ENCODE data around the gene SLC9A9.
"Not testable (repeated sequence)": the region's sequence is repeated elsewhere in the genome, so short reads cannot be mapped to it uniquely, and the experiment has no call there.

The SLC9A9 gene

GRCh38 chr3:143551761-143552160 is 296.5 kb downstream of the SLC9A9 start:
- DNase-seq (ENCODE audit: low spot score), result no peak

GRCh38 chr3:143548861-143549497 is 299.3 kb downstream of the SLC9A9 start:
- no peak for DNase-seq (ENCODE audit: low spot score)

GRCh38 chr3:143548393-143548792 is 299.9 kb downstream of the SLC9A9 start:
- DNase-seq (ENCODE audit: low spot score), result no peak

- DNase-seq (ENCODE audit: low spot score), result no peak
These were observed 309.7 kb downstream of the SLC9A9 start for GRCh38 chr3:143538577-143538981.

GRCh38 chr3:143538061-143538460 is 310.2 kb downstream of the SLC9A9 start:
- DNase-seq (ENCODE audit: low spot score), result no peak

GRCh38 chr3:143536817-143537535 is 311.3 kb downstream of the SLC9A9 start:
- no peak for DNase-seq (ENCODE audit: low spot score)

GRCh38 chr3:143535994-143536784 is 312.1 kb downstream of the SLC9A9 start:
- DNase-seq (ENCODE audit: low spot score), result peak; percentile 50

- DNase-seq (ENCODE audit: low spot score), result no peak
These were observed 314.9 kb downstream of the SLC9A9 start for GRCh38 chr3:143533391-143533790.

GRCh38 chr3:143532091-143532490 is 316.2 kb downstream of the SLC9A9 start:
- no peak for DNase-seq (ENCODE audit: low spot score)

- DNase-seq (ENCODE audit: low spot score), result no peak
These were observed 317.2 kb downstream of the SLC9A9 start for GRCh38 chr3:143531101-143531500.

GRCh38 chr3:143529798-143530197 is 318.5 kb downstream of the SLC9A9 start:
- no peak for DNase-seq (ENCODE audit: low spot score)

- DNase-seq (ENCODE audit: low spot score), result no peak
These were observed 319.2 kb downstream of the SLC9A9 start for GRCh38 chr3:143529018-143529478.

- no peak for DNase-seq (ENCODE audit: low spot score)
These were observed 322.2 kb downstream of the SLC9A9 start for GRCh38 chr3:143526011-143526545.

- no peak for DNase-seq (ENCODE audit: low spot score)
These were observed 322.9 kb downstream of the SLC9A9 start for GRCh38 chr3:143525408-143525807.

GRCh38 chr3:143521803-143522202 is 326.5 kb downstream of the SLC9A9 start:
- no peak for DNase-seq (ENCODE audit: low spot score)

GRCh38 chr3:143517131-143517530 is 331.1 kb downstream of the SLC9A9 start:
- not testable (repeated sequence) for DNase-seq (ENCODE audit: low spot score)

- DNase-seq (ENCODE audit: low spot score), result no peak
These were observed 333.4 kb downstream of the SLC9A9 start for GRCh38 chr3:143514874-143515273.

GRCh38 chr3:143514109-143514508 is 334.2 kb downstream of the SLC9A9 start:
- no peak for DNase-seq (ENCODE audit: low spot score)

GRCh38 chr3:143511174-143511879 is 336.9 kb downstream of the SLC9A9 start:
- no peak for DNase-seq (ENCODE audit: low spot score)

- DNase-seq (ENCODE audit: low spot score), result no peak
These were observed 337.7 kb downstream of the SLC9A9 start for GRCh38 chr3:143510601-143511000.

- no peak for DNase-seq (ENCODE audit: low spot score)
These were observed 340.3 kb downstream of the SLC9A9 start for GRCh38 chr3:143507735-143508580.

All from activated CD4-positive, alpha-beta T cell treated with anti-CD3 and anti-CD28 coated beads, Interleukin-2, Interleukin-4, amounts not matched to agents 100 ng/mL and 50 ng/mL, durations not matched to agents 16 hours and 8 hours (primary cell).